ENCODE measurements around the gene RPN1. TPM values are rescaled to one million over a fixed set of nuclear protein-coding genes. Genes with fewer than 3 reads are reported as not detected.
"Not testable (repeated sequence)": the region's sequence is repeated elsewhere in the genome, so short reads cannot be mapped to it uniquely, and the experiment has no call there.

The RPN1 gene
- total RNA-seq, 2 experiments from 2014 or later, result 164 to 177 TPM

- H3K27ac Mint-ChIP-seq; DNase-seq; H3K9me3 Mint-ChIP-seq; H3K4me3 Mint-ChIP-seq; H3K36me3 Mint-ChIP-seq (ENCODE audit: low read depth); POLR2A ChIA-PET: not testable (repeated sequence)
- Mint-ChIP-seq H3K4me1 (peaks cover 33% of the 10 kb centered on the region), H3K27me3 (peaks cover 12% of the 10 kb centered on the region)
- CTCF ChIA-PET, result interaction anchor here (1.0 to 1.1 kb wide), 2 partner anchors 111 to 115 kb away, joined by 3 to 4 read pairs; no protein-coding TSS in a partner anchor
Observed at GRCh38 chr3:128675802-128676201, 25.2 kb upstream of the RPN1 start.

DNA sequence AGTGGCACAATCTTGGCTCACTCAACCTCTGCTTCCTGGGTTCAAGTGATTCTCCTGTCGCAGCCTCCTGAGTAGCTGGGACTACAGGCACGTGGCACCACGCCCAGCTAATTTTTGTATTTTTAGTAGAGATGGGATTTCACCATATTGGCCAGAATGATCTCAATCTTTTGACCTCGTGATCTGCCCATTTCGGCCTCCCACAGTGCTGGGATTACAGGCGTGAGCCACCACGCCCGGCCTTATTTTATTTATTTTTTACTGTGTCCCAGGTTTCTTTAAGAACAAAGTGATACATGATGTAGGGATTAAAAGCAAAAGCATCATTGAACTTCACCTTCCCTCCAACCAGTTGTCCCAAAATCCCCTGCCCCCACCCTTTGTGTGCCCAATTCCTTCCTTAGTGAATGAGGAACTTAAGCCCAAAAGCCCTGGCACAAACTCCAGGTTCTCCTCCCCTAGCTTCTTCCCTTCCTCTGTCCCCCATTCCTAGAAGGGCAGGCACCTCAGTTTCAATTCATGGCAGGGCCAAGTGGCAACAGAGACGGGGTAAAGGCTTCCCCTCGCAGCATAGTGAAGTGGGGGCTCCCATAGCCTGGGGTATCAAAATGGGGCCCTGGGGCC, 23.7 kb upstream of the RPN1 start:
- peak overlapping the region; percentile 38 for H3K4me3 Mint-ChIP-seq
- DNase-seq, result no peak
- peaks cover 16% of the 10 kb centered on the region for H3K27me3 Mint-ChIP-seq
- peaks cover 21% of the 10 kb centered on the region for H3K4me1 Mint-ChIP-seq
- ChIA-PET POLR2A (interaction anchor here (0.7 kb wide), 1 partner anchor 128 kb away, joined by 3 read pairs; no protein-coding TSS in a partner anchor), CTCF (interaction anchor here (1.0 kb wide), 1 partner anchor 10 kb away, joined by 3 read pairs; no protein-coding TSS in a partner anchor)
- peak overlapping the region; percentile 23 for H3K27ac Mint-ChIP-seq
- H3K9me3 Mint-ChIP-seq, result peaks cover 2% of the 10 kb centered on the region
- peaks cover 4% of the 10 kb centered on the region for H3K36me3 Mint-ChIP-seq (ENCODE audit: low read depth)

GRCh38 chr3:128667641-128668040, 17.0 kb upstream of the RPN1 start:
- POLR2A ChIA-PET, result no interaction called here
- no peak for DNase-seq
- H3K27me3 Mint-ChIP-seq, result peaks cover 22% of the 10 kb centered on the region
- H3K4me3 Mint-ChIP-seq, result no peak overlapping the region
- no peaks in the 10 kb centered on the region for H3K9me3 Mint-ChIP-seq
- CTCF ChIA-PET, result interaction anchor here (1.5 to 2.6 kb wide), 2 partner anchors 8 to 13 kb away, joined by 5 to 17 read pairs; no protein-coding TSS in a partner anchor
- no peaks in the 10 kb centered on the region for H3K36me3 Mint-ChIP-seq (ENCODE audit: low read depth)
- H3K27ac Mint-ChIP-seq, result no peak overlapping the region
- H3K4me1 Mint-ChIP-seq, result peaks cover 1% of the 10 kb centered on the region

DNA sequence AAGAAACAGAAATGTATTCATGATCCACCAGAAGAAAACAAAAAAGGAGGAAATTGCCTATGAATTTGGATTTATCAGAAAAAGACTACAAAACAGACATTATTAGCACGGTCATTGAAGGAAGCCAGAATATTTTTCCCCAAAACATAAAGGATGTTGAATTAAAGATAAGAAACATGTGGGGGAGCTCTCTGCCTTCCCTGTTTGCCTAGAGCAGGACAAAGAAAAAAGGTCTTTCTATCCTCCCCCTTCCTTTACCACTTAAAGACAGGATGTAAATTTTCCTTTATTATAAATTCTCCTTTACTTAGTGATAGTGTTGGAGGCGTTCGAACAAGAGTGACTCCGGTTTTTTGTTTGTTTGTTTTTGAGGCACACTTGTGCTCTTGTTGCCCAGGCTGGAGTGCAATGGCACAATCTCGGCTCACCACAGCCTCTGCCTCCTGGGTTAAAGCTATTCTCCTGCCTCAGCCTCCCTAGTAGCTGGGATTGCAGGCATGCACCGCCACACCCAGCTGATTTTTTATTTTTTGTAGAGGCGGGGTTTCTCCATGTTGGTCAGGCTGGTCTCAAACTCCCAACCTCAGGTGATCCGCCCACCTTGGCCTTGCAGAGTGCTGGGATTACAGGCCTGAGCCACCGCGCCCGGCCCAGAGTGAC, 14.9 kb upstream of the RPN1 start:
- H3K4me3 Mint-ChIP-seq, result no peak overlapping the region

DNA sequence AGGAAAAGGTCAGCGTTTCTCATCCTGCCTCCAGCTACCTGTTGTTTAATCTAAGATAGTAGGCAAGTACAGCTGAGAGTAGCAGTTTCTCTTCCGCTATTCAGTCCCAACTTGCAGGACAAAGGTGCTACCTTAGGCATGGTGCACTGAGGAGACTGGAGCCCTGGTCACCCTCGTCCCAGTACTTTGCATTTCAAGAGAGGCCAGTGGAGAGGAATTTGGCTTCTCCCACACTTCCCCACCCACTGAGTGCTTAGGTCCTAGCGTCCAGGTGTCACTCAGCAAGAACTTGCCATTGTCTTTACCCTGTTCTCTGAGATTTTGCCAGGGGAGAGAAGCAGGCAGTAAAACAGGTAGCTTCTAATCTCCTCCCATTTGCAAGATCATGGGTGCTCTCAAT, 12.5 kb upstream of the RPN1 start:
- H3K4me1 Mint-ChIP-seq, result peaks cover 1% of the 10 kb centered on the region
- H3K27ac Mint-ChIP-seq, result no peak overlapping the region
- ChIA-PET CTCF (interaction anchor here (1.0 to 1.6 kb wide), 5 partner anchors 12 to 26 kb away, joined by 3 to 5 read pairs (median 3); partner anchors contain the start of gene RPN1), POLR2A (no interaction called here)
- DNase-seq, result no peak
- no peaks in the 10 kb centered on the region for H3K36me3 Mint-ChIP-seq (ENCODE audit: low read depth)
- no peak overlapping the region for H3K4me3 Mint-ChIP-seq
- peaks cover 10% of the 10 kb centered on the region for H3K27me3 Mint-ChIP-seq
- no peaks in the 10 kb centered on the region for H3K9me3 Mint-ChIP-seq

More for the DNA sequence above, 14.9 kb upstream of the RPN1 start:
- Mint-ChIP-seq H3K36me3 (ENCODE audit: low read depth) (no peaks in the 10 kb centered on the region), H3K9me3 (no peaks in the 10 kb centered on the region), H3K27ac (no peak overlapping the region), H3K4me1 (peaks cover 1% of the 10 kb centered on the region), H3K27me3 (peaks cover 16% of the 10 kb centered on the region)
- CTCF ChIA-PET, result interaction anchor here (0.8 to 1.6 kb wide), 3 partner anchors 11 to 15 kb away, joined by 3 to 6 read pairs (median 4); no protein-coding TSS in a partner anchor
- POLR2A ChIA-PET, result no interaction called here
- DNase-seq, result no peak

- CTCF ChIA-PET, result no interaction called here
- DNase-seq, result no peak
- no peaks in the 10 kb centered on the region for H3K36me3 Mint-ChIP-seq (ENCODE audit: low read depth)
- peaks cover 18% of the 10 kb centered on the region for H3K4me1 Mint-ChIP-seq
- H3K27ac Mint-ChIP-seq, result no peak overlapping the region
- no peaks in the 10 kb centered on the region for H3K9me3 Mint-ChIP-seq
- no peak overlapping the region for H3K4me3 Mint-ChIP-seq
- POLR2A ChIA-PET, result no interaction called here
- H3K27me3 Mint-ChIP-seq, result no peaks in the 10 kb centered on the region
Observed at GRCh38 chr3:128655531-128655930, 4.9 kb upstream of the RPN1 start.

DNA sequence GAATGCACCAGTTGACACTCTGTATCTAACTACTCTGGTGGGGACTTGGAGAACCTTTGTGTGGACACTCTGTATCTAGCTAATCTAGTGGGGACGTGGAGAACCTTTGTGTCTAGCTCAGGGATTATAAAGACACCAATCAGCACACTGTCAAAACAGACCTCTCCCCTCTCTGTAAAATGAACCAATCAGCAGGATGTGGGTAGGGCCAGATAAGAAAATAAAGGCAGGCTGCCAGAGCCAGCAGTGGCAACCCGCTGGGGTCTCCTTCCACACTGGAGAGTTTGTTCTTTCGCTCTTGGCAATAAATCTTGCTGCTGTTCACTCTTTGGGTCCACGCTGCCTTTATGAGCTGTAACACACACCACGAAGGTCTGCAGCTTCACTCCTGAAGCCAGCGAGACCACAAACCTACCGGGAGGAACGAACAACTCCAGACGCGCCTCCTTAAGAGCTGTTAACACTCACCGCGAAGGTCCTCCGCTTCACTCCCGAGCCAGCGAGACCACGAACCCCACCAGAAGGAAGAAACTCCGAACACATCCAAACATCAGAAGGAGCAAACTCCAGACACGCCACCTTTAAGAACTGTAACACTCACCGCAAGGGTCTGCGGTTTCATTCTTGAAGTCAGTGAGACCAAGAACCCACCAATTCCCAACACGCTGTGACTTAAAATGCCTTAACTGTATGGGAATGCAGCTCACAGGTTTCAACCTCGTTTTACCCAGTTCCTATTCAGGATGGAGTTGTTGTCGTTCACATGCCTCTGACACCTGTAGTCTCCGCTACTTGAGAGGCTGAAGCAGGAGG, 3.6 kb upstream of the RPN1 start:
- H3K9me3 Mint-ChIP-seq; H3K36me3 Mint-ChIP-seq (ENCODE audit: low read depth); H3K27me3 Mint-ChIP-seq: not testable (repeated sequence)
- H3K4me3 Mint-ChIP-seq, result peak overlapping the region; percentile 68
- H3K4me1 Mint-ChIP-seq, result peaks cover 23% of the 10 kb centered on the region
- peak; percentile 51 for DNase-seq
- ChIA-PET POLR2A (interaction anchor here (0.8 kb wide), 1 partner anchor 10 kb away, joined by 3 read pairs; no protein-coding TSS in a partner anchor), CTCF (interaction anchor here (0.8 to 2.1 kb wide), 6 partner anchors 9 to 37 kb away, joined by 3 to 17 read pairs (median 4); no protein-coding TSS in a partner anchor)
- H3K27ac Mint-ChIP-seq, result peak overlapping the region; percentile 83

DNA sequence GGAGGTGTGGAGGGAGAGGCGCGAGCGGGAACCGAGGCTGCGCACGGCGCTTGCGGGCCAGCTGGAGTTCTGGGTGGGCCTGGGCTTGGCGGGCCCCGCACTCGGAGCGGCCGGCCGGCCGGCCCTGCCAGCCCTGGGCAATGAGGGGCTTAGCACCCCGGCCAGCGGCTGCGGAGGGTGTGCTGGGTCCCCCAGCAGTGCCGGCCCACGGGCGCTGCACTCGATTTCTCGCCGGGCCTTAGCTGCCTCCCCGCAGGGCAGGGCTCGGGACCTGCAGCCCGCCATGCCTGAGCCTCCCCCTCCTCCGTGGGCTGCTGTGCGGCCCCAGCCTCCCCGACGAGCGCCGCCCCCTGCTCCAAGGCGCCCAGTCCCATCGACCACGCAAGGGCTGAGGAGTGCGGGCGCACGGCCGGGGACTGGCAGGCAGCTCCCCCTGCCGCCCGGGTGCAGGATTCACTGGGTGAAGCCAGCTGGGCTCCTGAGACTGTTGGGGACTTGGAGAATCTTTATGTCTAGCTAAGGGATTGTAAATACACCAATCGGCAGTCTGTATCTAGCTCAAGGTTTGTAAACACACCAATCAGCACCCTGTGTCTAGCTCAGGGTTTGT, 2.9 kb upstream of the RPN1 start:
- H3K4me3 Mint-ChIP-seq, result peak overlapping the region; percentile 68
- peak overlapping the region; percentile 83 for H3K27ac Mint-ChIP-seq
- H3K27me3 Mint-ChIP-seq; H3K36me3 Mint-ChIP-seq (ENCODE audit: low read depth); H3K9me3 Mint-ChIP-seq: not testable (repeated sequence)
- peak; percentile 69 for DNase-seq
- H3K4me1 Mint-ChIP-seq, result peaks cover 30% of the 10 kb centered on the region
- ChIA-PET CTCF (interaction anchor here (0.8 to 2.1 kb wide), 4 partner anchors 9 to 36 kb away, joined by 3 to 17 read pairs (median 5); no protein-coding TSS in a partner anchor), POLR2A (interaction anchor here (0.8 kb wide), 1 partner anchor 10 kb away, joined by 3 read pairs; no protein-coding TSS in a partner anchor)

GRCh38 chr3:128648940-128649663, 1.5 kb downstream of the RPN1 start:
- H3K4me1 Mint-ChIP-seq, result peaks cover 39% of the 10 kb centered on the region
- peak overlapping the region; percentile 85 for H3K27ac Mint-ChIP-seq
- H3K27me3 Mint-ChIP-seq, result no peaks in the 10 kb centered on the region
- no peaks in the 10 kb centered on the region for H3K9me3 Mint-ChIP-seq
- CTCF ChIA-PET, result interaction anchor here (1.0 to 2.4 kb wide), 5 partner anchors 31 to 513 kb away, joined by 3 to 12 read pairs (median 4); no protein-coding TSS in a partner anchor
- DNase-seq, result no peak
- H3K36me3 Mint-ChIP-seq (ENCODE audit: low read depth), result peaks cover 11% of the 10 kb centered on the region
- POLR2A ChIA-PET, result interaction anchor here (0.6 kb wide), 1 partner anchor 21 kb away, joined by 6 read pairs; no protein-coding TSS in a partner anchor
- H3K4me3 Mint-ChIP-seq, result peak overlapping the region; percentile 84

- peaks cover 15% of the 10 kb centered on the region for H3K36me3 Mint-ChIP-seq (ENCODE audit: low read depth)
- no peak overlapping the region for H3K27ac Mint-ChIP-seq
- H3K9me3 Mint-ChIP-seq, result no peaks in the 10 kb centered on the region
- H3K4me1 Mint-ChIP-seq, result peaks cover 35% of the 10 kb centered on the region
- ChIA-PET POLR2A (no interaction called here), CTCF (interaction anchor here (0.6 to 2.4 kb wide), 3 partner anchors 31 to 635 kb away, joined by 4 to 12 read pairs (median 4); no protein-coding TSS in a partner anchor)
- H3K4me3 Mint-ChIP-seq, result peak overlapping the region; percentile 84
- DNase-seq, result no peak
- no peaks in the 10 kb centered on the region for H3K27me3 Mint-ChIP-seq
Observed at GRCh38 chr3:128648402-128648801, 2.2 kb downstream of the RPN1 start.

DNA sequence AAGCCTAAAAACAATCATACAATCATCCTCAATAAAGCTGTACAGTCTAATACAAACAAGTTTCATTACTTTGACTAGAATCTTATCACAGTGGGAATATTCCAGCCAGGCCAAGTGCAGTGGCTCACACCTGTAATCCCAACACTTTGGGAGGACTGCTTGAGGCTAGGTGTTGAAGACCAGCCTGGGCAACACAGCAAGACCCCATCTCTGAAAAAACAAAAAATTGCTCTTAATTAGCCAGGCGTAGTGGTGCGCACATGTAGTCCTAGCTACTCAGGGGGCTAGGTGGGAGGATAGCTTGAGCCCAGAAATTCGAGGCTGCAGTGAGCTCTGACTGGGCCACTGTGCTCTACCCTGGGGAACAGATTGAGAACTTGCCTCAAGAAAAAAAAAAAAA, 3.3 kb downstream of the RPN1 start:
- ChIA-PET POLR2A (no interaction called here), CTCF (interaction anchor here (0.6 to 1.7 kb wide), 4 partner anchors 27 to 1882 kb away, joined by 3 to 7 read pairs (median 4); no protein-coding TSS in a partner anchor)
- H3K9me3 Mint-ChIP-seq, result no peaks in the 10 kb centered on the region
- no peak overlapping the region for H3K4me3 Mint-ChIP-seq
- DNase-seq, result no peak
- H3K4me1 Mint-ChIP-seq, result peaks cover 35% of the 10 kb centered on the region
- peaks cover 23% of the 10 kb centered on the region for H3K36me3 Mint-ChIP-seq (ENCODE audit: low read depth)
- no peak overlapping the region for H3K27ac Mint-ChIP-seq
- H3K27me3 Mint-ChIP-seq, result no peaks in the 10 kb centered on the region
